A549 (cell line): Measurements from ENCODE around the gene EXPH5. TPM values are rescaled to one million over a fixed set of nuclear protein-coding genes. Genes with fewer than 3 reads are reported as not detected.

ENCODE experiments used
- ATAC-seq, 2 experiments: fragments of 200-7000 bp in 1 of 2; fragments of >200 bp in 1 of 2; cut with Nextera tagmentation in 1 of 2; cut with Tn5 transposase in 1 of 2; 3 replicates each; pipeline versions ENCODE4 v1.8.0 to v1.9.1; 2018 to 2020; ENCODE audit warnings: mild to moderate bottlenecking in 1 of 2, moderate library complexity in 1 of 2
- CTCF ChIA-PET: fragments of 300-600 bp; sonication (Branson Sonifier 250); formaldehyde crosslinking; extraction: SDS; loops from one replicate; lab custom pipeline; 2021; ENCODE audit warnings: antibody characterized with exemption, inconsistent platforms; lab: Yijun Ruan, JAX
- POLR2A ChIA-PET: fragments of 350-600 bp; formaldehyde crosslinking; extraction: SDS; loops from one replicate; lab custom pipeline; 2021; ENCODE audit warnings: antibody characterized with exemption, inconsistent platforms; lab: Yijun Ruan, JAX
- DNase-seq, 2 experiments: peaks; one replicate each; pipeline versions ENCODE4 v3.0.0 to v3.0.0-alpha.2; 2011 to 2016; ENCODE audit warnings: low read depth in 1 of 2, low spot score in 1 of 2
- FAIRE-seq: peaks from 2 replicates; lab custom pipeline; 2011; peaks lifted over from hg19 to GRCh38; lab: Jason Lieb, UNC
- H3K27ac ChIP-seq, 2 experiments: fragments of >200 bp; sonication (Bioruptor Twin); formaldehyde crosslinking; 3 replicates each; pipeline ENCODE4 v1.5.1; 2016 to 2017
- H3K4me1 ChIP-seq: fragments of >200 bp; sonication (Bioruptor Twin); formaldehyde crosslinking; 3 replicates; pipeline ENCODE4 v1.6.1; 2016
- H3K4me2 ChIP-seq: fragments of >200 bp; sonication (Bioruptor Twin); formaldehyde crosslinking; 3 replicates; pipeline ENCODE4 v1.6.1; 2016
- H3K4me3 ChIP-seq: fragments of >200 bp; sonication (Bioruptor Twin); formaldehyde crosslinking; 3 replicates; pipeline ENCODE4 v1.5.1; 2016
- H3K9me3 ChIP-seq: fragments of >200 bp; sonication (Bioruptor Twin); formaldehyde crosslinking; 3 replicates; pipeline ENCODE4 v1.6.1; 2016
- ATOH8 ChIP-seq: fragments of 250-450 bp; sonication (Bioruptor Pico); IDR thresholded peaks from 2 replicates; pipeline ENCODE4 v1.5.0; 2020; ENCODE audit warnings: low read depth, mild to moderate bottlenecking, moderate library complexity
- CHD2 ChIP-seq: fragments of 150-350 bp; IDR thresholded peaks from 2 replicates; pipeline ENCODE4 v1.6.1; 2014; ENCODE audit warnings: low read length; ENCODE audit not compliant: partially characterized antibody
- E2F6 ChIP-seq: IDR thresholded peaks from 2 replicates; pipeline ENCODE4 v1.6.1; 2012; ENCODE audit warnings: low read depth, borderline replicate concordance
- EHMT2 ChIP-seq: fragments of 200-600 bp; sonication (generic); IDR thresholded peaks from 2 replicates; pipeline ENCODE4 v1.6.1; 2016; ENCODE audit warnings: antibody characterized with exemption, low read depth, mild to moderate bottlenecking, moderate library complexity
- ELK1 ChIP-seq: fragments of 150-350 bp; IDR thresholded peaks from 2 replicates; pipeline ENCODE4 v1.6.1; 2014; ENCODE audit warnings: low read depth, mild to moderate bottlenecking, low read length
- EP300 ChIP-seq, 2 experiments: fragments of >200 bp; sonication (Bioruptor Twin); formaldehyde crosslinking; IDR thresholded peaks; 2 replicates in 1 of 2; 3 replicates in 1 of 2; pipeline ENCODE4 v1.6.1; 2016 to 2017
- ESRRA ChIP-seq: fragments of 150-350 bp; IDR thresholded peaks from 2 replicates; pipeline ENCODE4 v1.6.1; 2014; ENCODE audit warnings: mild to moderate bottlenecking, low read length, borderline replicate concordance
- FOSL2 ChIP-seq, 2 experiments: fragments of 450-650 bp in 1 of 2; fragments of >200 bp in 1 of 2; sonication (Bioruptor Twin) in 1 of 2; formaldehyde crosslinking; IDR thresholded peaks; 2 replicates each; pipeline versions ENCODE4 v1.5.0 to v1.6.1; 2016 to 2020; ENCODE audit warnings: mild to moderate bottlenecking in 1 of 2, moderate library complexity in 1 of 2
- HDAC2 ChIP-seq: fragments of 200-600 bp; sonication (generic); IDR thresholded peaks from 2 replicates; pipeline ENCODE4 v1.6.1; 2016
- HEYL ChIP-seq: fragments of 250-450 bp; sonication (Bioruptor Pico); IDR thresholded peaks from 2 replicates; pipeline ENCODE4 v1.8.0; 2021; ENCODE audit warnings: mild to moderate bottlenecking, moderate library complexity
- HMGXB4 ChIP-seq: fragments of 250-450 bp; sonication (Bioruptor Pico); IDR thresholded peaks from 2 replicates; pipeline ENCODE4 v1.5.0; 2021; ENCODE audit warnings: mild to moderate bottlenecking, moderate library complexity, borderline replicate concordance
- KDM1A ChIP-seq: fragments of 200-600 bp; sonication (generic); IDR thresholded peaks from 2 replicates; pipeline ENCODE4 v1.6.1; 2016; ENCODE audit warnings: low read depth, mild to moderate bottlenecking
- KDM5A ChIP-seq: fragments of 200-600 bp; sonication (generic); IDR thresholded peaks from 2 replicates; pipeline ENCODE4 v1.6.1; 2016; ENCODE audit warnings: antibody characterized with exemption, mild to moderate bottlenecking
- PBX3 ChIP-seq: IDR thresholded peaks from 2 replicates; pipeline ENCODE4 v1.6.1; 2012
- PHF8 ChIP-seq: fragments of 200-600 bp; sonication (generic); IDR thresholded peaks from 2 replicates; pipeline ENCODE4 v1.6.1; 2016; ENCODE audit warnings: low read depth, mild to moderate bottlenecking, antibody characterized with exemption, moderate library complexity, borderline replicate concordance
- POLR2AphosphoS2 ChIP-seq: conservative IDR thresholded peaks from 2 replicates; pipeline ENCODE4 v1.6.1; 2012; ENCODE audit warnings: low read length, improper control_type of control experiment, inconsistent platforms
- RAD21 ChIP-seq, 2 experiments: fragments of >200 bp in 1 of 2; sonication (Bioruptor Twin) in 1 of 2; formaldehyde crosslinking in 1 of 2; IDR thresholded peaks in 1 of 2; conservative IDR thresholded peaks in 1 of 2; 2 replicates in 1 of 2; 3 replicates in 1 of 2; pipeline ENCODE4 v1.6.1; 2012 to 2018; ENCODE audit warnings: inconsistent platforms in 1 of 2
- RFX5 ChIP-seq: fragments of 450-650 bp; IDR thresholded peaks from 2 replicates; pipeline ENCODE4 v1.7.1; 2014; ENCODE audit warnings: antibody characterized with exemption, mild to moderate bottlenecking, moderate library complexity
- SMC3 ChIP-seq: fragments of >200 bp; sonication (Bioruptor Twin); formaldehyde crosslinking; IDR thresholded peaks from 3 replicates; pipeline ENCODE4 v1.6.1; 2018; ENCODE audit warnings: inconsistent platforms
- ZSCAN20 ChIP-seq: fragments of 250-450 bp; sonication (Bioruptor Pico); IDR thresholded peaks from 2 replicates; pipeline ENCODE4 v1.8.0; 2022; ENCODE audit warnings: mild to moderate bottlenecking, moderate library complexity
- WGBS: methylation state at CpG from one replicate; pipeline ENCODE4 v1.1.6; 2017; ENCODE audit errors: missing lambda C conversion rate; 5-methylcytosine and 5-hydroxymethylcytosine counted together
- polyA plus RNA-seq, 4 experiments: library from polyadenylated mRNA; depleted of rRNA in 3 of 4; stranded (reverse); fragments of >200 nt; fragmentation: RNase III in 1 of 4; extraction: RNeasy Plus Mini Kit Qiagen cat#74134 plus additional on column Dnase treatment in 1 of 4; gene quantifications; 2 replicates in 3 of 4; 3 replicates in 1 of 4; pipeline ENCODE4 v1.2.3, GENCODE V29; 2011 to 2017

Gene EXPH5
- polyA plus RNA-seq, 2 of the 4 experiments (the other 2 are of a cell fraction), result 0.01 to 0.37 TPM

GRCh38 chr11:108558222-108558621, 35.3 kb downstream of the EXPH5 start:
- ChIA-PET POLR2A (no interaction called here), CTCF (no interaction called here)
- H3K4me1 ChIP-seq, result no peaks in the 10 kb centered on the region
- FAIRE-seq, result no peak
- H3K4me2 ChIP-seq, result no peak overlapping the region
- H3K27ac ChIP-seq, result no peak overlapping the region
- no peaks in the 10 kb centered on the region for H3K9me3 ChIP-seq
- DNase-seq, result no peak
- no peak overlapping the region for H3K4me3 ChIP-seq
- TF ChIP-seq FOSL2 (IDR thresholded peaks at IDR 0.05), result no peak
- TF ChIP-seq FOSL2 (CRISPR knock-in tag; IDR thresholded peaks at IDR 0.05), result no peak
- TF ChIP-seq E2F6, result no peak
- no peak for TF ChIP-seq RFX5
- no peak for TF ChIP-seq POLR2AphosphoS2
- no peak for TF ChIP-seq PBX3
- no peak for TF ChIP-seq KDM5A
- TF ChIP-seq EHMT2, result no peak
- TF ChIP-seq HDAC2, result no peak
- no peak for TF ChIP-seq ATOH8
- TF ChIP-seq HMGXB4 (CRISPR knock-in tag), result no peak
- TF ChIP-seq ELK1, result no peak
- no peak for TF ChIP-seq HEYL (CRISPR knock-in tag)
- no peak for TF ChIP-seq KDM1A
- TF ChIP-seq RAD21 (conservative IDR thresholded peaks at IDR 0.05 in 1 of 2, IDR thresholded peaks at IDR 0.05 in 1 of 2), result no peak
- TF ChIP-seq, all 56 proteins: peak for 0
- 82% methylated on average over 2 of the region's 2 CpGs for WGBS
- ATAC-seq, result no peak

GRCh38 chr11:108556019-108556418, 37.5 kb downstream of the EXPH5 start:
- Histone ChIP-seq H3K4me3 (no peak overlapping the region), H3K4me1 (no peaks in the 10 kb centered on the region), H3K9me3 (no peaks in the 10 kb centered on the region), H3K27ac (no peak overlapping the region), H3K4me2 (no peak overlapping the region)
- DNase-seq (no peak), ATAC-seq (no peak), FAIRE-seq (no peak)
- ChIA-PET CTCF (no interaction called here), POLR2A (no interaction called here)
- WGBS, result 91% methylated on average over 2 of the region's 2 CpGs
- TF ChIP-seq CHD2 (no peak), ESRRA (no peak), SMC3 (no peak), ZSCAN20 (CRISPR knock-in tag) (no peak), PHF8 (no peak), EP300 (IDR thresholded peaks at IDR 0.05) (no peak), KDM1A (no peak)
